Stimulated activated CD8-positive, alpha-beta memory T cell treated with anti-CD3 and anti-CD28 coated beads, Interleukin-4, amount 100 ng/mL, for 1 hour (primary cell): ENCODE measurements around the gene SLC51B.
"Not testable (repeated sequence)": the region's sequence is repeated elsewhere in the genome, so short reads cannot be mapped to it uniquely, and the experiment has no call there.

Source experiments
- DNase-seq, 2 donors: peaks; one replicate each; pipeline ENCODE4 v3.0.0-alpha.2; 2020; ENCODE audit warnings: low read depth in 2 of 2, low spot score in 1 of 2

Gene SLC51B

DNA sequence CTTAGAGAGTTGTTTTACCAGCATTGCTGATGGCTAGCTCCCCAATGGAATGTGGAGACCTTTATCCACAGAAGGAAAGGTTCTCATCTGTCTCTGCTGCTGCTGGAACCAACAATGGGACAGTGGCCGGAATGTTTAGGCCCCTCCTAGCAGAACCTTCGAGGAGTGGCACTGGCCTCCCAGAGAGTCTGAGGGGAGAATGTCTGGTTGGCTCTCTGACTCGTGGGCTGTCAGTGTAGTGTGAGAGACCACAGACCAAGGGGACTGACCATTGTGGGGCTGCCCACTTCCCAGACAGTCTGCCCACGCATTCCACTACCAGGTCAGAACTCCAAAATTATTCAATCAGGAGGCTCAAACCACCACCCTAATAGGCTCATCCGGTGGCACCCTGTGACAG, 17.5 kb downstream of the SLC51B start:
- no peak for DNase-seq

DNA sequence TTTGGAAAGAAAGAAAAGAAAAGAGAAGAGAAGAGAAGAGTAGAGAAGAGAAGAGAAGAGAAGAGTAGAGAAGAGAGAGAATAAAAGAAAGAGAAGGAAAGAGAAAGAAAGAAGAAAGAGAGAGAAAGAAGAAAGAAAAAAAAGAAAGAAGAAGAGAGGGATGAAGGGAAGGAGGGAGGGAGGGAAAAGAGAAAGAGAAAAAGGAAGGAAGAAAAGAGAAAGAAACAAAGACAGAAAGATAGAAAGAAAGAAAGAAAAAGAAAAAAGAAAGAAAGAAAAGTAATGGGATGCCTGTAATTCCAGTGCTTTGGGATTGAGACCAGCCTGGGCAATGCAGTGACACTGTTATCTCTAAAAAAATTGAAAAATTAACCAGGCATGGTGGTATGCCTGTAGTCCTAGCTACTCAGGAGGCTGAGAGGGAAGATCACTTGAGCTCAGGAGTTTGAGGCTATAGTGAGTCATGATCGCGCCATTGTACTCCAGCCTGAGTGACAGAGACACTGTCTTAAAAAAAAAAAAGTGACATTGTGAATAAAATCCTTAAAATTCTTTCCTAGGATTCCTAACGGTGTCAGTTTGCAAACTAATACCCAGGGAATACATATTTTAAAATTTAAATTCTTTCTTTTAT, 20.9 kb downstream of the SLC51B start:
- no peak for DNase-seq

DNA sequence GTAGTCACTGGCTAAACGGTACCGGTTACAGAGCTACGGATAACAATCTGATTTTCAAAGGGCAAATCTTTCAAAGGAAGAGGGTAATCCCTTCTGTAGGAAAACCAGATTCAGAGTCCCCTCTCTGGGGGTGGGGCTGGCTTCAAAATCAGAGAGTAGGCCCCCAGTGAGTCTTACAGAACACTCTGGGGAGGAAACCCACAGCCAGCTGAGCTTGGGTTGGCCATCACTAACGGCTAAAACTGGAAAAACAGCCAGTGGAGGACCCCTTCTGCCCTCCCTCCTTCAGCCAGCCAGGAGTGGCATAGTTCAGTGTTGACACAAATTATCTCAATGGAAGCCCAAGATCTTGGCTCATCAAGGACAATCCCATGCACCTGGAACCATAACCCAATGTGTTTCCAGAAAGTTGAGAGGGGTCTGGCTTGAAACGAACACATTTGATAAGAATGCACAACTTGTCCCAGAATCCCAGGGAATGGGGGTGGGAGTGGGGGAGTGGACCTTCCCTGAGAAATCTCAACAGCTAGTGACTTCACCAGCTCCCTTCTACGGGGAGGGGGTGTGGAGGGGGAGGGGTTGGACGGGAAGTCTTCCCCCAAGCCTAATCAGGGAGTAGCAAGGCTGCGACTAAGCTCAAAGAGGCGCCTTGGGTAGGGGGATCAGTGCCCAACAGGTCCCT, 21.6 kb downstream of the SLC51B start:
- DNase-seq, result no peak

DNA sequence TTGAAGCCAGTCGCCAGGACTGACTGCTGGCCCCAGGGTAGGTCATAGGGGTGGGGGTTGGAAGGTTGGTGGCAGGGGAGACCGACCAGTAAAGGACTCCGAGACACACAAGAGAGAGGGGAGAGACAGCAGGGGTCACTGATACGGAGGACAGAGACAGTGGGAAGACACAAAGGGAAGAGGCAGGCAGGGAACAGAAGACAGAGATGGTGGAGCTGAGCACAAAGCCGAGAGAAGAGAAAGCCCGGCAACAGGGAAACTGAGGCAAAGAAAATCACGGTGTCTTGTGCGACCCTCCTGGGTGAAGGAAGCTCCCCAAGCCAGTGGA, 22.1 kb downstream of the SLC51B start:
- no peak for DNase-seq

DNA sequence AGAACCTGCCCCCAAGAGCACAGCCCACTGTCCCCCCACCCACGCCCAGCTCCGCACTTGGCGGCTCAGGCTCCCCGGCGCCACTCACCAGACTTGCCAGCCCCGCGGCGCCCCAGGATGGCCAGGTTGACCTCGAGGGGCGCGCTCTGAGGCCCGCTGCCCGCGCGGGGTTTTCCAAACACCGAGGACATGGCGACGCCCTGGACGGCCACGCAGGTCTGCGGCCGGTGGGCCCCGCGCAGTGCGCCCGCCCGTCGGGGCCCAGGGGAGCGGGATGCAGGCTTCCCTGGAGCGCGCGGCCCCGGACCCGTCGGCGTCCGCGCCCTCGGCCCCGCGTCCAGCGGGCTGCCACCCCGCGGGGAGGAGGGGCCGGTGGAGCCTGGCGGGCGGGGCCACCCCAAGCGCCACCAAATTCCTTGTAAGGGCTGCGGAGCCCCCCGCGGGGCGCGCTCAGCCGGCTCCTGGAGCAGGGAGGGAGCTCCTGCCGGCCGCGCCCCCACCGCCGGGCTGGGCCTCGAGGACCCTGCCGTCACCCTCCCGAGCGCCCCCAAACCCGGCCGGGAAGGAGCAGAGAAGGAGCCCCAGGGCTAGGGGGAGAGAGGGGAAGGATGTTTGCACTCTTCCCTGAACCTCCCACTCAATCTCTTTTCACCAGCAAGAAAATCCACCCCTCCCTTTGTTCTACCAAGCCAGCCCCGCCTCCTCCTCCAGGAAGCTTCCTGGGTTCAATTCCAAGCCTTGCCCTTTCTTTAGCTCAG, 22.6 kb downstream of the SLC51B start, which contains the start of gene RASL12:
TSS of gene RASL12 (minus strand) at position 347 of the 758 bp plus-strand sequence. CDS start at position 191, 156 bp downstream.
- no peak for DNase-seq

DNA sequence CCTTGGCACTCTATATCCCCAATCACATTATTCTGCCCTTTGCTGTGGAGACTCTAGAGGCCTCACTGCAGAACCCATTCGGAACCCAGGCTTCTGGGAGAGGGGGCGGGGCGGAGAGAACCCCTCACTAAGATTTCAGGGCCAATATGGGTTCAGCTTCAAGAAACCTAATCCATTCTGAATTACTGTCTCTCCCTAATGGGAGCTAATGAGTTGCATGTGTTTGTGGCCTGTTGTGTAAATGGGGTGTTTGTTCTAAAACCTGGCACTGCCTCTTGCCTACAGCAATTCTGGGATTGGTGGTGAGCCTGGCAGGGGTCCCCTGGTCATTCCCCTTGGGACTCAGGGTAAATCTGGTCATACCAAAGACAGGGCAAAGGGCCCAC, 23.2 kb downstream of the SLC51B start:
- DNase-seq, result no peak

DNA sequence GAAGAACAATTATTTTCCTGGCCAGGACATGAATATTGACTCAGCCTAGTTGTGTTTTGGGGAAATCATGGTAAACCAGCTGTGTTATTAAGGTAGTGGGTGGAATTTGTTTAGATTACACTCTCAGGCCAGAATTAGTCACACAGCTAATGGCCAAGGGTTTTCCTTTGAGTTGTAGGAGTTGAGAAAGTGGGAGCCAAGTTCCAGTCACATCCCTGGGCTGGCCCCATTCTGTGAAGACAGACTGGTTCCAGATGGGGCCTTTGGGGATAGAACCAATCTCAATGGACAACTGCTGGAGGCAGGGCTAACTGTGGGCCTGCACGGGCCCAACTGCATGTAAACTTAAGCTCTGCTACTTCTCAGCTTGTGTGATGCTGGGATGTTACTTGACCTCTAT, 24.0 kb downstream of the SLC51B start:
- DNase-seq, result no peak

DNA sequence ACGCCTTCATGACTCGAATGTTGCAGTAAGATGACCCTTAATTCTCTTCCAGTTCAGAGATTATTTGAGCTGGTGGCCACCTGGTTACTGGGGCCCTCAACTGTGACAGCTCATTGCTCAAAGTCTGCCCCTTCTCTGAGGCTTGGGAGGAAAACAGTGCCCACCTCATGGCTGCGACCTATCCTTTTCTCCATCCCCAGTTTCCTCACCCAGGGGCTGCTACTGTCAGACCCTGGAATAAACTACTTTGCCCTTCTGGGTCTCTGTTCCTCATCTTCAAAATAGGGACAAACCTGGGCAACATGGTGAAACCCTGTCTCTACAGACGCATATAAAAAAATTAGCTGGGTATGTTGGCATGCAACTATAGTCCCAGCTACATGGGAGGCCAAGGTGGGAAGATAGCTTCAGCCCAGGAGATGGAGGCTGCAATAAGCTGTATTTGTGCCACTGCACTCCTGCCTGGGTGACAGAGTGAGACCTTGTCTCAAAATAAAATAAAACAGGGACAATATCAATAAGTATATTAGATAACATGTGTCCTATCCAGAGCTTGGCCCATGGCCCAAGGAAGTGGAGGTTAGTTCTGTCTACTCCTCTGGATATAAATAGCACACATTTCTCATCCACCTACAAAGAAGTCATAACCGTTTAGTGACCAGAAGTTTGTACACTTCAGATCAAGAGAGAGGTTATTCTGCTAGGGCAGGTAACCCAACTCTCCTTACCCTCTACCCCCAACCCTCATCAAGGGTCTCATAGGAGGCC, 24.8 kb downstream of the SLC51B start:
- DNase-seq, result no peak

DNA sequence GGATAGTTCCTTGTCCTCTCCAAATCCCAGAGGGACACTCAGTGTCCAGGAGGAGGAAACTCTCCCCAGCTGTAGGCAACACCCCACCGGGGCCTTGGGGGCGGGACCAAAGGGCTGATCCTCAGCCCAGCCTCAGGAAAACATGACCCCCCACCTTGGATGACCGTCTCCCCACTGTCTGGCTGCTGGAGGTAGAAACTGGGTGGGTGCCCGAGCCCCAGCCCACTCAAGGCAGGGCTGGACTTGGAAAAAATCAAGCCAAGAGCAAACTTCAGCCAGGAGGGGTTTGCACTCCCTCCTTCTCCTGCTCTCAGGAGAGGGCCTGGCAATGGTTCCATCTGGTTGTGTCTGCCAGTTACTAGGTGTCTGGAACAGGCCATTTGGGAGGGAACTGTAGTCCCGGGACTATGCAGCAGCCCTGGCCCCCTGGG, 26.2 kb downstream of the SLC51B start:
- no peak for DNase-seq

DNA sequence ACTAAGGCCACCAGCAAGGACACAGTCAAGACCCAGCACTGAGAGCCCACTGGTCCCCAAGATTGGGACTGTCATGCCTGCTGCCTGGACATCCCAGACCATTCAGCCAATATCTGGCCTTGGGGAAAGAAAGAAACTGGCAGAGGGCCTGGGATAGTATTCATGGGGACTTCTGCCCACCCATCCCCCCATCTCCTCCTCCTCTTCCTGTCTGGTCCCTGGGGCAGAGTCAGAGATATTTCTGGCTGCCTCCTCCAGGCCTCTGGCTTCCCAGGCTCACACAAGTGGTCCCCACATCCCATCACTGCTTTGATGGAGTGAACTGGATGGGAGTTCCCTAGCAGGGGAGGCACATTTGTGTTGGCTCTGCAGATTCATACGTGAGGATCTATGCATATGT, 26.8 kb downstream of the SLC51B start:
- DNase-seq, result no peak

DNA sequence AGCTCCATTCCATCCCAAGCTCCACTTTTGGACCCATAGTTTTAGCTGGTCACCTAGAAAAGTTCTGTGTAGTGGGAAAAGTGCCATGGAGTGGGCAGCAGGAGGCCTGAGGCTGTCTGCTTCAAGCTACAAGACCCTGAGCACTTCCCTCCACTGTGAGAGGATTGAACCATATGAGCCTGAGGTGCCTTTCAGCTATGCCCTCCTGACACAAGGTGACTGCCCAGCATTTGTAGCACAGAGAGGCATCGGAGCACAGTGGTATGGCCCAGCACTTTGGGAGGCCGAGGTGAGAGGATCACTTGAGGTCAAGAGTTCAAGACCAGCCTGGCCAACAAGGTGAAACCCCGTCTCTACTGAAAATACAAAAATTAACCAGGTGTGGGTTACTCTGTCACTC, 27.4 kb downstream of the SLC51B start:
- DNase-seq, result no peak

DNA sequence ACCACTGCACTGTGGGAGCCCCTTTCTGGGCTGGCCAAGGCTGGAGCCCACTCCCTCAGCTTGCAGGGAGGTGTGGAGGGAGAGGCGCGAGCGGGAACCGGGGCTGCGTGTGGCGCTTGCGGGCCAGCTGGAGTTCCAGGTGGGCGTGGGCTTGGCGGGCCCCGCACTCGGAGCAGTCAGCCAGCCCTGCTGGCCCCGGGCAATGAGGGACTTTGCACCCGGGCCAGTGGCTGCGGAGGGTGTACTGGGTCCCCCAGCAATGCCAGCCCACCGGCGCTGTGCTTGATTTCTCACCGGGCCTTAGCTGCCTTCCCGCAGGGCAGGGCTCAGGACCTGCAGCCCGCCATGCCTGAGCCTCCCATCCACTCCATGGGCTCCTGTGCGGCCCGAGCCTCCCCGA, 29.8 kb downstream of the SLC51B start:
- DNase-seq, result not testable (repeated sequence)

DNA sequence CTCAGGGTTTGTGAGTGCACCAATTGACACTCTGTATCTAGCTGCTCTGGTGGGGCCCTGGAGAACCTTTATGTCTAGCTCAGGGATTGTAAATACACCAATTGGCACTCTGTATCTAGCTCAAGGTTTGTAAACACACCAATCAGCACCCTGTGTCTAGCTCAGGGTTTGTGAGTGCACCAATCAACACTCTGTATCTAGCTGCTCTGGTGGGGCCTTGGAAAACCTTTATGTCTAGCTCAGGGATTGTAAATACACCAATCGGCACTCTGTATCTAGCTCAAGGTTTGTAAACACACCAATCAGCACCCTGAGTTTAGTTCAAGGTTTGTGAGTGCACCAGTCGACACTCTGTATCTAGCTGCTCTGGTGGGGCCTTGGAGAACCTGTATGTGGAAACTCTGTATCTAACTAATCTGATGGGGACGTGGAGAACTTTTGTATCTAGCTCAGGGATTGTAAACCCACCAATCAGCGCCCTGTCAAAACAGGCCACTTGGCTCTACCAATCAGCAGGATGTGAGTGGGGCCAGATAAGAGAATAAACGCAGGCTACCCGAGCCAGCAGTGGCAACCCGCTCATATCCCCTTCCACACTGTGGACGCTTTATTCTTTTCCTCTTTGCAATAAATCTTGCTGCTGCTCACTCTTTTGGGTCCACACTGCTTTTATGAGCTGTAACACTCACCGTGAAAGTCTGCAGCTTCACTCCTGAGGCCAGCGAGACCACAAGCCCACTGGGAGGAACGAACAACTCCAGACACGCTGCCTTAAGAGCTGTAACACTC, 30.6 kb downstream of the SLC51B start:
- not testable (repeated sequence) for DNase-seq

DNA sequence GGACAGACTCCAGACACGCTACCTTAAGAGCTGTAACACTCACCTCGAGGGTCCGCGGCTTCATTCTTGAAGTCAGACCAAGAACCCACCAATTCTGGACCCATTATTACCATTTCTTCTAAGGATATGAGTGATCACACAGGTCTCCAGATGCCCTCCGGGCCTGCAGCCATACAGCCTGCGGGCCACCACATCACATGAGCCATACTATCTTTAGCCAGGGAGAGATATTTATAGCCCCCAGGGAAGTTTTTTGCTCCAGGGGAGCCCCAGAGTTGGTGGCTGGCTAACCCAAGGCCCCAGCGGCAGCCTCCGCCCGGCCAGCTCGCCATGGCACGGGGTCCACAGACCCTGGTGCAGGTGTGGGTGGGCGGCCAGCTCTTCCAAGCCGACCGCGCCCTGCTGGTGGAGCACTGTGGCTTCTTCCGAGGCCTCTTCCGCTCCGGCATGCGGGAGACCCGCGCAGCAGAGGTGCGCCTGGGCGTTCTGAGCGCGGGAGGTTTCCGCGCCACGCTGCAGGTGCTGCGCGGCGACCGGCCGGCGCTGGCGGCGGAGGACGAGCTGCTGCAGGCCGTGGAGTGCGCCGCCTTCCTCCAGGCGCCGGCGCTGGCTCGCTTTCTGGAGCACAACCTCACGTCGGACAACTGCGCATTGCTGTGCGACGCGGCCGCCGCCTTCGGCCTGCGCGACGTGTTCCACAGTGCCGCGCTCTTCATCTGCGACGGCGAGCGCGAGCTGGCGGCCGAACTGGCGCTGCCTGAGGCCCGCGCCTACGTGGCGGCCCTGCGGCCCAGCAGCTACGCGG, 31.5 kb downstream of the SLC51B start, which contains the start of gene KBTBD13:
TSS of gene KBTBD13 (plus strand) at position 261 of the 805 bp plus-strand sequence. CDS start at position 331, 70 bp downstream.
- DNase-seq, result no peak

DNA sequence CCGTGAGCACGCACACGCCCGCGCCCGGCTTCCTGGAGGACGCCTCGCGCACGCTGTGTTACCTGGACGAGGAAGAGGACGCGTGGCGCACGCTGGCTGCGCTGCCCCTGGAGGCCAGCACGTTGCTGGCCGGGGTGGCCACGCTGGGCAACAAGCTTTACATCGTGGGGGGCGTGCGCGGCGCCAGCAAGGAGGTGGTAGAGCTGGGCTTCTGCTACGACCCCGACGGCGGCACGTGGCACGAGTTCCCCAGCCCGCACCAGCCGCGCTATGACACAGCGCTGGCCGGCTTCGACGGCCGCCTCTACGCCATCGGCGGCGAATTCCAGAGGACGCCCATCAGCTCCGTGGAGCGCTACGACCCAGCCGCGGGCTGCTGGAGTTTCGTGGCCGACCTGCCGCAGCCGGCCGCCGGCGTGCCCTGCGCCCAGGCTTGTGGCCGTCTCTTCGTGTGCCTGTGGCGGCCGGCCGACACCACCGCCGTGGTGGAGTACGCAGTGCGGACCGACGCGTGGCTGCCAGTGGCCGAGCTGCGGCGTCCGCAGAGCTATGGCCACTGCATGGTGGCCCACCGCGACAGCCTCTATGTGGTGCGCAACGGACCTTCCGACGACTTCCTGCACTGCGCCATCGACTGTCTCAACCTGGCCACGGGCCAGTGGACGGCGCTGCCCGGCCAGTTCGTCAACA, 32.2 kb downstream of the SLC51B start:
- DNase-seq, result no peak

DNA sequence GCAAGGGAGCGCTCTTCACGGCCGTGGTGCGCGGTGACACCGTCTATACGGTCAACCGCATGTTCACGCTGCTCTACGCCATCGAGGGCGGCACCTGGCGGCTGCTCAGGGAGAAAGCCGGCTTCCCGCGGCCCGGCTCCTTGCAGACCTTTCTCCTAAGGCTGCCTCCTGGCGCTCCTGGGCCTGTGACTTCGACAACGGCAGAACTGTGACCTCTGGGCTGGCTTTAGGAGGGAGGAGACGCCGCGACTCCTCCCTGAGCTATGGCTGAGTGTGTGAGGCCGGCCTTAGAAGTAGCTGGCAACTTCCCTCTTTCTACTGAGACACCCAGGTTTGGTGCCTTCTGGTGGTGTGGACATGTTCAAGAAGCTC, 32.8 kb downstream of the SLC51B start:
- peak in 1 of 2 donors; percentile 12 for DNase-seq

DNA sequence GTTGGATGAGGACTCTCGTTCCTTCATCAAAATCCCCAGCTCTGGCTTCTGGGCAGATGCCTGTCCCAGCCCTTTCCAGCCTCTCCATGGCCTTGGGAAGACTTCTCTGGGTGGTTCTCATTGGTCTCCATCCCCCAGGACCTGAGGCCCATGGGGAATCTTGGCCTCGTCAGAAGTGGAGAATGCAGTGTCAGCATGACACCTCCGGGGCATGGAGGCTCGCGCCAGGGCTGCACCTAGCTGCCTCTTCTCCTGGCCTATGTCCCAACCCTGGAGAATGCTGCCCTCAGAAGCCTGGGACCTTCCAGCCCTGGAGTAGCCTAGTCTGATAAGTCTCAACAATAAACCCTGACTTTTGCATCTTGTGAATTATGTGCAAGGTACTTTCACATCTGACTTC, 34.4 kb downstream of the SLC51B start:
- DNase-seq, result no peak

DNA sequence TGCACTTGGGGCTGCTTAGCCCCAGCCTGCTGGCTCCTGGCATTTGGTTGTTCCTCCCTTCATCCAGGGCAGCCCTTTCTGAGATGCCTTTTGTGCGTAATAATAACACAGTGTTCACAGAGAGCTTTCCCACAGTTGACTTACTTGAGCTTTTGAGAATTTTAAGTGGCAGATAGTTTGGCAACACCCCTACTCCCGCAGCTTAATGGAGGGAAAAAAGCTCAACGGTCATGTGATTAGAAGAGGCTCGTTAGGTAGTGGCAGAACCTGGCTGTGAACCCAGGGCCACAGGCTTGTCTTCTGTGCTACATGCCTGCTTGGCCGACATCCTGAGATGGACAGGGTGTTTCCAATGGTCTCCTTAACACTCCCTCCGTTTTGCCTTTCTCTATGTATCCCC, 36.1 kb downstream of the SLC51B start:
- no peak for DNase-seq

DNA sequence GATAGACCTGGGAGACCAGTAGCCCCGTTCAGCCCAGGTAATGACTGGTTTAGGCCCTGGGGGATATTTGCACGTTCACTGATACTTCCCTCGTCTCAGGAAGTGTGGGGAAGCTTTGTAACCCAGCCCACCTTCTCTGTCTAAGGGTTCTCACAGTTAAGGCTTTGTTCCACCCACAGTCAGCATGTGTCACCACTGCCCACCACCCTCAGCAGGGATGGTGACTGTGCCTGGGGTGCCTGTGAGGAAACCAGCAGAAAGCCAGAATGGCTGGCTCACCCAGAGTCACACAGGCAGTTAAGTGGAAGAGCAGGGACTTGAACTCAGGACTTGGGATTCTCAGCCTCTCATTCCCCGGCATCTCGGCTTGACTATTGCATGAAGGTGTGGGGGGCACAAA, 36.6 kb downstream of the SLC51B start:
- DNase-seq, result no peak
